ENCODE data around the gene SLC26A1.

DNA sequence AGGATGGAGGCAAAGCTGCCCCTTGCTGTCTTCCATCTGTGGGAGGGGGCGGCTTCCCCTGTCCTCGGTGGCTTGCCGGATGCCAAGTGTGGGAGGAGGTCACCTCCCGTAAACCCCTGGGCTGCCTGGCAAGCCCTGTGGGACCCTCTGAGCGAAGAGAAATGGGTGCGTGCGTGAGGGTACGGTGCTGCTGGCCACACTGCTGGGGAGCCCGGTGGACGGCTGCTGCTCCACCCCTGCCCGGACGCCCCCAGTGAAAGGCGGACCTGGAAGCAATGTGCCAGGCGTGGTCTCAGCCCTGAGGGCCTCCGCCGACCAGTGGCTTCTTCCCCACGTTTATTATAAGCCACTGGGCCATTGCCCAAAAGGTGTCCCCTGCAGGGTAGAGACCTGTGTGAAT, 10.9 kb downstream of the SLC26A1 start:
- TF ChIP-seq NR1H2 (CRISPR knock-in tag; IDR thresholded peaks at IDR 0.05; ENCODE audit: borderline replicate concordance, low read depth) (no peak), ZNF138 (CRISPR knock-in tag; IDR thresholded peaks at IDR 0.05; ENCODE audit: low read depth) (no peak), POLR2AphosphoS5 (IDR thresholded peaks at IDR 0.05; ENCODE audit: low read depth, low read length) (no peak), ZNF256 (CRISPR knock-in tag; conservative IDR thresholded peaks at IDR 0.05) (no peak), ZNF431 (CRISPR knock-in tag; IDR thresholded peaks at IDR 0.05; ENCODE audit: borderline replicate concordance, low read depth) (no peak), ZFP1 (CRISPR knock-in tag; IDR thresholded peaks at IDR 0.05) (no peak), SOX6 (IDR thresholded peaks at IDR 0.05) (no peak), SOX6 (CRISPR knock-in tag; IDR thresholded peaks at IDR 0.05) (no peak), PHF20 (CRISPR knock-in tag; IDR thresholded peaks at IDR 0.05) (no peak)
- TF ChIP-seq, protein P1, sequence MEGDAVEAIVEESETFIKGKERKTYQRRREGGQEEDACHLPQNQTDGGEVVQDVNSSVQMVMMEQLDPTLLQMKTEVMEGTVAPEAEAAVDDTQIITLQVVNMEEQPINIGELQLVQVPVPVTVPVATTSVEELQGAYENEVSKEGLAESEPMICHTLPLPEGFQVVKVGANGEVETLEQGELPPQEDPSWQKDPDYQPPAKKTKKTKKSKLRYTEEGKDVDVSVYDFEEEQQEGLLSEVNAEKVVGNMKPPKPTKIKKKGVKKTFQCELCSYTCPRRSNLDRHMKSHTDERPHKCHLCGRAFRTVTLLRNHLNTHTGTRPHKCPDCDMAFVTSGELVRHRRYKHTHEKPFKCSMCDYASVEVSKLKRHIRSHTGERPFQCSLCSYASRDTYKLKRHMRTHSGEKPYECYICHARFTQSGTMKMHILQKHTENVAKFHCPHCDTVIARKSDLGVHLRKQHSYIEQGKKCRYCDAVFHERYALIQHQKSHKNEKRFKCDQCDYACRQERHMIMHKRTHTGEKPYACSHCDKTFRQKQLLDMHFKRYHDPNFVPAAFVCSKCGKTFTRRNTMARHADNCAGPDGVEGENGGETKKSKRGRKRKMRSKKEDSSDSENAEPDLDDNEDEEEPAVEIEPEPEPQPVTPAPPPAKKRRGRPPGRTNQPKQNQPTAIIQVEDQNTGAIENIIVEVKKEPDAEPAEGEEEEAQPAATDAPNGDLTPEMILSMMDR (CRISPR knock-in tag; IDR thresholded peaks at IDR 0.05), result no peak

Data from HepG2 (cell line).